Measurements from ENCODE around the gene HSPD1.

- TF ChIP-seq CTCF (IDR thresholded peaks at IDR 0.05) (no peak), ZFX (IDR thresholded peaks at IDR 0.05; ENCODE audit: borderline replicate concordance) (no peak)
Observed at GRCh38 chr2:197453914-197454398, 45.7 kb downstream of the HSPD1 start.
